ENCODE measurements around the gene TRIM44. TPM values are rescaled to one million over a fixed set of nuclear protein-coding genes. Genes with fewer than 3 reads are reported as not detected.
"Not testable (repeated sequence)": the region's sequence is repeated elsewhere in the genome, so short reads cannot be mapped to it uniquely, and the experiment has no call there.

TRIM44 gene
- total RNA-seq, 1 donor from 2014 or later: 42.3 TPM

- no peak for TF ChIP-seq CTCF (IDR thresholded peaks at IDR 0.05; ENCODE audit: borderline replicate concordance)
- no peaks in the 10 kb centered on the region for H3K9me3 ChIP-seq (replicated peaks)
- peaks cover 5% of the 10 kb centered on the region for H3K36me3 ChIP-seq
- intact Hi-C loops (cut with micrococcal nuclease): no loop called here
- no peak overlapping the region for H3K4me3 ChIP-seq
- DNase-seq: no peak
- H3K27ac ChIP-seq (replicated peaks): no peak overlapping the region
- H3K4me1 ChIP-seq: peaks cover 11% of the 10 kb centered on the region
- H3K27me3 ChIP-seq (ENCODE audit: low read depth): no peaks in the 10 kb centered on the region
Observed at GRCh38 chr11:35750981-35751663, 88.5 kb downstream of the TRIM44 start.

GRCh38 chr11:35751664-35752061 lies 89.1 kb downstream of the TRIM44 start:
- Histone ChIP-seq H3K9me3 (replicated peaks) (no peaks in the 10 kb centered on the region), H3K4me1 (peaks cover 11% of the 10 kb centered on the region), H3K4me3 (no peak overlapping the region), H3K36me3 (peaks cover 2% of the 10 kb centered on the region), H3K27me3 (ENCODE audit: low read depth) (no peaks in the 10 kb centered on the region), H3K27ac (replicated peaks) (no peak overlapping the region)
- no peak for DNase-seq
- intact Hi-C loops (cut with micrococcal nuclease): no loop called here
- no peak for TF ChIP-seq CTCF (IDR thresholded peaks at IDR 0.05; ENCODE audit: borderline replicate concordance)

GRCh38 chr11:35752115-35752514 lies 89.5 kb downstream of the TRIM44 start:
- H3K9me3 ChIP-seq (replicated peaks): no peaks in the 10 kb centered on the region
- no peaks in the 10 kb centered on the region for H3K27me3 ChIP-seq (ENCODE audit: low read depth)
- intact Hi-C loops (cut with micrococcal nuclease): no loop called here
- no peak overlapping the region for H3K4me3 ChIP-seq
- DNase-seq: no peak
- H3K36me3 ChIP-seq: no peaks in the 10 kb centered on the region
- no peak overlapping the region for H3K27ac ChIP-seq (replicated peaks)
- peaks cover 11% of the 10 kb centered on the region for H3K4me1 ChIP-seq
- no peak for TF ChIP-seq CTCF (IDR thresholded peaks at IDR 0.05; ENCODE audit: borderline replicate concordance)

- H3K9me3 ChIP-seq (replicated peaks); H3K27ac ChIP-seq (replicated peaks); H3K27me3 ChIP-seq (ENCODE audit: low read depth); H3K36me3 ChIP-seq; intact Hi-C loops (cut with micrococcal nuclease); DNase-seq; H3K4me3 ChIP-seq: not testable (repeated sequence)
- peaks cover 11% of the 10 kb centered on the region for H3K4me1 ChIP-seq
Observed at GRCh38 chr11:35753573-35753972, 91.0 kb downstream of the TRIM44 start.

GRCh38 chr11:35759951-35760350 lies 97.4 kb downstream of the TRIM44 start:
- peaks cover 36% of the 10 kb centered on the region for H3K4me1 ChIP-seq
- DNase-seq; H3K9me3 ChIP-seq (replicated peaks); H3K4me3 ChIP-seq; H3K27ac ChIP-seq (replicated peaks); H3K27me3 ChIP-seq (ENCODE audit: low read depth); intact Hi-C loops (cut with micrococcal nuclease); H3K36me3 ChIP-seq: not testable (repeated sequence)

- intact Hi-C loops (cut with micrococcal nuclease): no loop called here
Observed at GRCh38 chr11:35761899-35762298, 99.3 kb downstream of the TRIM44 start.

More at GRCh38 chr11:35761899-35762298, 99.3 kb downstream of the TRIM44 start:
- Histone ChIP-seq H3K36me3 (no peaks in the 10 kb centered on the region), H3K9me3 (replicated peaks) (no peaks in the 10 kb centered on the region), H3K27me3 (ENCODE audit: low read depth) (no peaks in the 10 kb centered on the region), H3K27ac (replicated peaks) (no peak overlapping the region), H3K4me3 (no peak overlapping the region), H3K4me1 (peaks cover 36% of the 10 kb centered on the region)
- no peak for TF ChIP-seq CTCF (IDR thresholded peaks at IDR 0.05; ENCODE audit: borderline replicate concordance)
- DNase-seq: no peak
